HepG2 (cell line): Measurements from ENCODE around the gene TMEM238. TPM values are rescaled to one million over a fixed set of nuclear protein-coding genes. Genes with fewer than 3 reads are reported as not detected.

Source experiments
- CENPT ChIP-seq: sonication (generic); formaldehyde crosslinking; IDR thresholded peaks from 2 replicates; pipeline ENCODE4 v1.8.0; 2022; ENCODE audit warnings: low read depth, mild to moderate bottlenecking, moderate library complexity, missing genetic modification reagents
- DR1 ChIP-seq: sonication (generic); formaldehyde crosslinking; IDR thresholded peaks from 2 replicates; pipeline ENCODE4 v1.8.0; 2021; ENCODE audit warnings: mild to moderate bottlenecking, missing genetic modification reagents, inconsistent platforms
- ONECUT2 ChIP-seq: sonication (generic); formaldehyde crosslinking; IDR thresholded peaks from 2 replicates; pipeline ENCODE4 v1.4.0; 2020; ENCODE audit warnings: missing genetic modification reagents
- RARA ChIP-seq: IDR thresholded peaks from 2 replicates; pipeline ENCODE4 v1.6.1; 2016; ENCODE audit warnings: missing genetic modification reagents, missing compliant biosample characterization
- ZBTB7A ChIP-seq: sonication (generic); formaldehyde crosslinking; IDR thresholded peaks from 2 replicates; pipeline ENCODE4 v1.8.0; 2022; ENCODE audit warnings: mild to moderate bottlenecking, missing genetic modification reagents
- ZBTB7B ChIP-seq: sonication (generic); formaldehyde crosslinking; IDR thresholded peaks from 2 replicates; pipeline ENCODE4 v1.4.0; 2020; ENCODE audit warnings: missing genetic modification reagents
- ZFP41 ChIP-seq: sonication (generic); formaldehyde crosslinking; IDR thresholded peaks from 2 replicates; pipeline ENCODE4 v1.4.0; 2020; ENCODE audit warnings: mild to moderate bottlenecking, missing genetic modification reagents, borderline replicate concordance
- ZNF34 ChIP-seq: sonication (generic); formaldehyde crosslinking; IDR thresholded peaks from 2 replicates; pipeline ENCODE4 v1.4.0; 2020; ENCODE audit warnings: mild to moderate bottlenecking, missing genetic modification reagents, borderline replicate concordance
- ZNF615 ChIP-seq: sonication (generic); formaldehyde crosslinking; IDR thresholded peaks from 2 replicates; pipeline ENCODE4 v1.5.0; 2020; ENCODE audit warnings: mild to moderate bottlenecking, missing genetic modification reagents, borderline replicate concordance
- ZNF616 ChIP-seq: sonication (generic); formaldehyde crosslinking; IDR thresholded peaks from 2 replicates; pipeline ENCODE4 v1.5.0; 2020; ENCODE audit warnings: low read depth, mild to moderate bottlenecking, missing genetic modification reagents
- ZNF879 ChIP-seq: sonication (generic); formaldehyde crosslinking; IDR thresholded peaks from 2 replicates; pipeline ENCODE4 v1.8.1; 2023; ENCODE audit warnings: missing genetic modification reagents
- ZSCAN20 ChIP-seq: sonication (generic); formaldehyde crosslinking; IDR thresholded peaks from 2 replicates; pipeline ENCODE4 v1.4.0; 2020; ENCODE audit warnings: missing genetic modification reagents, mild to moderate bottlenecking, borderline replicate concordance
- ZSCAN31 ChIP-seq: sonication (generic); formaldehyde crosslinking; IDR thresholded peaks from 2 replicates; pipeline ENCODE4 v1.5.0; 2020; ENCODE audit warnings: low read depth, mild to moderate bottlenecking, missing genetic modification reagents
- polyA plus RNA-seq, 8 experiments: library from polyadenylated mRNA; depleted of rRNA in 3 of 8; stranded (reverse) in 7 of 8; unstranded in 1 of 8; fragments of >200 nt; fragmentation: Illumina TruSeq in 4 of 8; extraction: Trizol in 4 of 8; gene quantifications; 2 replicates each; pipeline versions ENCODE4 v1.2.1 to v1.2.3, GENCODE V29; 2011 to 2016; ENCODE audit warnings: low read depth in 4 of 8, missing spikeins in 1 of 8, mixed read lengths in 1 of 8; ENCODE audit not compliant: insufficient read depth in 1 of 8
- total RNA-seq, 5 experiments: library from RNA; depleted of rRNA; stranded (reverse); fragments of >200 nt; fragmentation: Illumina TruSeq; extraction: Trizol; gene quantifications; 2 replicates each; pipeline ENCODE4 v1.2.3, GENCODE V29; 2016; ENCODE audit warnings: low read depth in 1 of 5
- TF ChIP-seq, protein P1 (sequence below): IDR thresholded peaks from 2 replicates; pipeline ENCODE4 v1.4.0; 2020; ENCODE audit warnings: mild to moderate bottlenecking, missing genetic modification reagents
- TF ChIP-seq, protein P2 (sequence below): IDR thresholded peaks from 2 replicates; pipeline ENCODE4 v1.6.1; 2018; ENCODE audit warnings: missing genetic modification reagents
- TF ChIP-seq, protein P3 (sequence below): sonication (generic); formaldehyde crosslinking; IDR thresholded peaks from 2 replicates; pipeline ENCODE4 v1.5.1; 2020; ENCODE audit warnings: missing genetic modification reagents, mild to moderate bottlenecking, borderline replicate concordance
- TF ChIP-seq, protein P4 (sequence below): sonication (generic); formaldehyde crosslinking; IDR thresholded peaks from 2 replicates; pipeline ENCODE4 v1.8.0; 2022; ENCODE audit warnings: missing genetic modification reagents, mild to moderate bottlenecking, moderate library complexity, borderline replicate concordance

The TMEM238 gene
- total and polyA plus RNA-seq, 2 of the 13 experiments (the other 11 are each of a cell fraction or from before 2014, with no cell fraction given) = not detected

DNA sequence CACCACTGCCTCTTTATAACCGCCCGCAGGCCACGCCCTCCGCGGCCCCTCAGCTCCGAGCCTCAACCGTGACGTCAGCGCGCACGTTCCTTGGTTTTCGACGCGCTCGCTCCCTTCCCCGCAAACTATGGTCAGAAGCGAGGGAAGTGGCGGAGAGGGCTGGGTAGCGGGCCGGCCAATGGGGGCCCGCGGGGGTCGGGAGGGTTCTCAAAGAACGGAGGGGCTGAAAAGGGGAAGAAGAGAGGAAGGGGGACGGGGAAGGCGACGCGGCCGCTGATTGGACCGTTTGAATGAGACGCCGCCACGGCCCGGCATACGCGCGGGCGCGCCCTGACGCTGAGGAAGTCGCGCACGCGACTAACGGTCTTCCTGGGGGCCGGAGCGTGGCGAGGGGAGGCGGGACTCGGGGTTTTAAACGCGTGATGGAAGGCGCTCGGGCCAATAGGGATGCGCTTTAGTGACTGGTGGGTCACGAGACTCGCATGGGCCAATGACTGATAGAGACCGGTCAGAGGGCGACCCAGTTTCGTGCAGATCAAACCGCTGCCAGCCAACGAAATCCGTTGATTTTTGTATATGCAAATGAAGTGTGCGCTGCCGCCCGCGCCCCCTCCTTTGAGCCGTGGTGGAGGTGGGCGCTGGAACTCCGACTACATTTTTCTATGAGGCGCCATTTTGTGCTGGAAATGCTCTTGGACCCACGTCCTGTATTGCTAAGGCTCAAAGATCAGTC is 23.9 kb upstream of the TMEM238 start (continued):
- TF ChIP-seq ZSCAN20 (CRISPR knock-in tag) (0 out of 2 replicates have a peak, but pooled peaks have one; percentile 81), ZNF615 (no peak), ZNF616 (CRISPR knock-in tag) (peak; percentile 88; the same call in 1 of the 2 replicates), ONECUT2 (CRISPR knock-in tag) (no peak), DR1 (CRISPR knock-in tag) (peak; percentile 98), ZNF879 (CRISPR knock-in tag) (no peak), RARA (peak; percentile 32; the same call in 1 of the 2 replicates), ZNF34 (CRISPR knock-in tag) (0 out of 2 replicates have a peak, but pooled peaks have one; percentile 27), ZFP41 (CRISPR knock-in tag) (no peak), ZSCAN31 (CRISPR knock-in tag) (no peak), ZBTB7B (CRISPR knock-in tag) (no peak), ZBTB7A (no peak), CENPT (0 out of 2 replicates have a peak, but pooled peaks have one; percentile 4)
- TF ChIP-seq, protein P1, sequence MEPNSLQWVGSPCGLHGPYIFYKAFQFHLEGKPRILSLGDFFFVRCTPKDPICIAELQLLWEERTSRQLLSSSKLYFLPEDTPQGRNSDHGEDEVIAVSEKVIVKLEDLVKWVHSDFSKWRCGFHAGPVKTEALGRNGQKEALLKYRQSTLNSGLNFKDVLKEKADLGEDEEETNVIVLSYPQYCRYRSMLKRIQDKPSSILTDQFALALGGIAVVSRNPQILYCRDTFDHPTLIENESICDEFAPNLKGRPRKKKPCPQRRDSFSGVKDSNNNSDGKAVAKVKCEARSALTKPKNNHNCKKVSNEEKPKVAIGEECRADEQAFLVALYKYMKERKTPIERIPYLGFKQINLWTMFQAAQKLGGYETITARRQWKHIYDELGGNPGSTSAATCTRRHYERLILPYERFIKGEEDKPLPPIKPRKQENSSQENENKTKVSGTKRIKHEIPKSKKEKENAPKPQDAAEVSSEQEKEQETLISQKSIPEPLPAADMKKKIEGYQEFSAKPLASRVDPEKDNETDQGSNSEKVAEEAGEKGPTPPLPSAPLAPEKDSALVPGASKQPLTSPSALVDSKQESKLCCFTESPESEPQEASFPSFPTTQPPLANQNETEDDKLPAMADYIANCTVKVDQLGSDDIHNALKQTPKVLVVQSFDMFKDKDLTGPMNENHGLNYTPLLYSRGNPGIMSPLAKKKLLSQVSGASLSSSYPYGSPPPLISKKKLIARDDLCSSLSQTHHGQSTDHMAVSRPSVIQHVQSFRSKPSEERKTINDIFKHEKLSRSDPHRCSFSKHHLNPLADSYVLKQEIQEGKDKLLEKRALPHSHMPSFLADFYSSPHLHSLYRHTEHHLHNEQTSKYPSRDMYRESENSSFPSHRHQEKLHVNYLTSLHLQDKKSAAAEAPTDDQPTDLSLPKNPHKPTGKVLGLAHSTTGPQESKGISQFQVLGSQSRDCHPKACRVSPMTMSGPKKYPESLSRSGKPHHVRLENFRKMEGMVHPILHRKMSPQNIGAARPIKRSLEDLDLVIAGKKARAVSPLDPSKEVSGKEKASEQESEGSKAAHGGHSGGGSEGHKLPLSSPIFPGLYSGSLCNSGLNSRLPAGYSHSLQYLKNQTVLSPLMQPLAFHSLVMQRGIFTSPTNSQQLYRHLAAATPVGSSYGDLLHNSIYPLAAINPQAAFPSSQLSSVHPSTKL (CRISPR knock-in tag) = no peak
- TF ChIP-seq, protein P2, sequence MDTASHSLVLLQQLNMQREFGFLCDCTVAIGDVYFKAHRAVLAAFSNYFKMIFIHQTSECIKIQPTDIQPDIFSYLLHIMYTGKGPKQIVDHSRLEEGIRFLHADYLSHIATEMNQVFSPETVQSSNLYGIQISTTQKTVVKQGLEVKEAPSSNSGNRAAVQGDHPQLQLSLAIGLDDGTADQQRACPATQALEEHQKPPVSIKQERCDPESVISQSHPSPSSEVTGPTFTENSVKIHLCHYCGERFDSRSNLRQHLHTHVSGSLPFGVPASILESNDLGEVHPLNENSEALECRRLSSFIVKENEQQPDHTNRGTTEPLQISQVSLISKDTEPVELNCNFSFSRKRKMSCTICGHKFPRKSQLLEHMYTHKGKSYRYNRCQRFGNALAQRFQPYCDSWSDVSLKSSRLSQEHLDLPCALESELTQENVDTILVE = 0 out of 2 replicates have a peak, but pooled peaks have one; percentile 44
- TF ChIP-seq, protein P3, sequence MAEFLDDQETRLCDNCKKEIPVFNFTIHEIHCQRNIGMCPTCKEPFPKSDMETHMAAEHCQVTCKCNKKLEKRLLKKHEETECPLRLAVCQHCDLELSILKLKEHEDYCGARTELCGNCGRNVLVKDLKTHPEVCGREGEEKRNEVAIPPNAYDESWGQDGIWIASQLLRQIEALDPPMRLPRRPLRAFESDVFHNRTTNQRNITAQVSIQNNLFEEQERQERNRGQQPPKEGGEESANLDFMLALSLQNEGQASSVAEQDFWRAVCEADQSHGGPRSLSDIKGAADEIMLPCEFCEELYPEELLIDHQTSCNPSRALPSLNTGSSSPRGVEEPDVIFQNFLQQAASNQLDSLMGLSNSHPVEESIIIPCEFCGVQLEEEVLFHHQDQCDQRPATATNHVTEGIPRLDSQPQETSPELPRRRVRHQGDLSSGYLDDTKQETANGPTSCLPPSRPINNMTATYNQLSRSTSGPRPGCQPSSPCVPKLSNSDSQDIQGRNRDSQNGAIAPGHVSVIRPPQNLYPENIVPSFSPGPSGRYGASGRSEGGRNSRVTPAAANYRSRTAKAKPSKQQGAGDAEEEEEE = no peak
- TF ChIP-seq, protein P4, sequence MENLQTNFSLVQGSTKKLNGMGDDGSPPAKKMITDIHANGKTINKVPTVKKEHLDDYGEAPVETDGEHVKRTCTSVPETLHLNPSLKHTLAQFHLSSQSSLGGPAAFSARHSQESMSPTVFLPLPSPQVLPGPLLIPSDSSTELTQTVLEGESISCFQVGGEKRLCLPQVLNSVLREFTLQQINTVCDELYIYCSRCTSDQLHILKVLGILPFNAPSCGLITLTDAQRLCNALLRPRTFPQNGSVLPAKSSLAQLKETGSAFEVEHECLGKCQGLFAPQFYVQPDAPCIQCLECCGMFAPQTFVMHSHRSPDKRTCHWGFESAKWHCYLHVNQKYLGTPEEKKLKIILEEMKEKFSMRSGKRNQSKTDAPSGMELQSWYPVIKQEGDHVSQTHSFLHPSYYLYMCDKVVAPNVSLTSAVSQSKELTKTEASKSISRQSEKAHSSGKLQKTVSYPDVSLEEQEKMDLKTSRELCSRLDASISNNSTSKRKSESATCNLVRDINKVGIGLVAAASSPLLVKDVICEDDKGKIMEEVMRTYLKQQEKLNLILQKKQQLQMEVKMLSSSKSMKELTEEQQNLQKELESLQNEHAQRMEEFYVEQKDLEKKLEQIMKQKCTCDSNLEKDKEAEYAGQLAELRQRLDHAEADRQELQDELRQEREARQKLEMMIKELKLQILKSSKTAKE (CRISPR knock-in tag) = 0 out of 2 replicates have a peak, but pooled peaks have one; percentile 40
